IPS DF 19.7 (cell line): ENCODE results near the gene RAB11FIP5.
"Not testable (repeated sequence)": the region's sequence is repeated elsewhere in the genome, so short reads cannot be mapped to it uniquely, and the experiment has no call there.

Experiments
- DNase-seq: peaks from one replicate; pipeline ENCODE4 v3.0.0-alpha.2; 2013; ENCODE audit warnings: low read depth, low spot score

RAB11FIP5 gene

GRCh38 chr2:73112913-73113854, at the start of gene RAB11FIP5:
Gene RAB11FIP5, minus strand, starts transcription at chr2:73112948. Its CDS starts 171 bp downstream, at chr2:73112777.
- DNase-seq, result no peak

GRCh38 chr2:73156539-73157124, 43.9 kb upstream of the RAB11FIP5 start:
- DNase-seq, result no peak

GRCh38 chr2:73142937-73143336, 30.2 kb upstream of the RAB11FIP5 start:
- no peak for DNase-seq

- DNase-seq, result no peak
Observed at GRCh38 chr2:73141896-73142295, 29.1 kb upstream of the RAB11FIP5 start.

- DNase-seq, result no peak
Observed at GRCh38 chr2:73135236-73135635, 22.5 kb upstream of the RAB11FIP5 start.

GRCh38 chr2:73134471-73134870, 21.7 kb upstream of the RAB11FIP5 start:
- DNase-seq, result no peak

GRCh38 chr2:73133566-73134197, 20.9 kb upstream of the RAB11FIP5 start:
- DNase-seq, result no peak

GRCh38 chr2:73131807-73132206, 19.1 kb upstream of the RAB11FIP5 start:
- no peak for DNase-seq

- no peak for DNase-seq
Observed at GRCh38 chr2:73130790-73131189, 18.0 kb upstream of the RAB11FIP5 start.

- DNase-seq, result no peak
Observed at GRCh38 chr2:73128841-73129535, 16.2 kb upstream of the RAB11FIP5 start.

- no peak for DNase-seq
Observed at GRCh38 chr2:73122536-73122935, 9.8 kb upstream of the RAB11FIP5 start.

GRCh38 chr2:73119611-73120239, 7.0 kb upstream of the RAB11FIP5 start:
- DNase-seq, result not testable (repeated sequence)

GRCh38 chr2:73117441-73117840, 4.7 kb upstream of the RAB11FIP5 start:
- no peak for DNase-seq

- no peak for DNase-seq
Observed at GRCh38 chr2:73116182-73116960, 3.6 kb upstream of the RAB11FIP5 start.

GRCh38 chr2:73114273-73114867, 1.6 kb upstream of the RAB11FIP5 start:
- DNase-seq, result no peak

- no peak for DNase-seq
Observed at GRCh38 chr2:73112026-73112912, 479 bp downstream of the RAB11FIP5 start.

GRCh38 chr2:73111073-73112025, 1.4 kb downstream of the RAB11FIP5 start:
- no peak for DNase-seq
